Keratinocyte (primary cell): ENCODE data around the gene NTNG1. TPM values are rescaled to one million over a fixed set of nuclear protein-coding genes. Genes with fewer than 3 reads are reported as not detected.
"Not testable (repeated sequence)": the region's sequence is repeated elsewhere in the genome, so short reads cannot be mapped to it uniquely, and the experiment has no call there.

ENCODE experiments used
- DNase-seq: peaks from one replicate; pipeline ENCODE4 v3.0.0-alpha.2; 2011; ENCODE audit warnings: low read depth, missing footprints, low spot score
- FAIRE-seq: peaks from 2 replicates; lab custom pipeline; 2011; peaks lifted over from hg19 to GRCh38; lab: Jason Lieb, UNC
- H2AFZ ChIP-seq: 2 replicates; pipeline ENCODE4 v1.6.0; 2012; ENCODE audit warnings: low read length, control low read depth, inconsistent platforms; ENCODE audit not compliant: control insufficient read depth
- H3K27ac ChIP-seq: 2 replicates; pipeline ENCODE4 v1.5.1; 2011; ENCODE audit warnings: low read length; ENCODE audit not compliant: control insufficient read depth, insufficient read depth
- H3K27me3 ChIP-seq: 3 replicates; pipeline ENCODE4 v1.6.0; 2011; ENCODE audit warnings: low read length; ENCODE audit not compliant: control insufficient read depth, insufficient read depth; ENCODE audit errors: extremely low read depth
- H3K36me3 ChIP-seq, 2 experiments: 2 replicates in 1 of 2; 3 replicates in 1 of 2; pipeline ENCODE4 v1.5.1; 2011; ENCODE audit warnings: low read length in 2 of 2, mild to moderate bottlenecking in 1 of 2; ENCODE audit not compliant: control insufficient read depth in 2 of 2, insufficient read depth in 2 of 2; ENCODE audit errors: extremely low read depth in 1 of 2
- H3K4me1 ChIP-seq: 3 replicates; pipeline ENCODE4 v1.5.1; 2011; ENCODE audit warnings: low read length; ENCODE audit not compliant: control insufficient read depth, insufficient read depth; ENCODE audit errors: extremely low read depth
- H3K4me2 ChIP-seq: 3 replicates; pipeline ENCODE4 v1.6.0; 2011; ENCODE audit warnings: low read depth, low read length; ENCODE audit not compliant: control insufficient read depth, insufficient read depth; ENCODE audit errors: extremely low read depth
- H3K4me3 ChIP-seq, 3 experiments: fragments of 200-600 bp in 1 of 3; sonication (generic) in 1 of 3; 2 replicates in 2 of 3; 3 replicates in 1 of 3; pipeline ENCODE4 v1.5.1; 2011 to 2016; ENCODE audit warnings: low read length in 3 of 3, mild to moderate bottlenecking in 3 of 3, control low read depth in 2 of 3, inconsistent platforms in 1 of 3, low read depth in 1 of 3, mixed read lengths in 1 of 3, mixed run types in 1 of 3, moderate library complexity in 1 of 3; ENCODE audit not compliant: control insufficient read depth in 2 of 3, insufficient read depth in 2 of 3; ENCODE audit errors: extremely low read depth in 1 of 3
- H3K79me2 ChIP-seq: 2 replicates; pipeline ENCODE4 v1.6.0; 2012; ENCODE audit warnings: low read length; ENCODE audit not compliant: control insufficient read depth, insufficient read depth
- H3K9ac ChIP-seq: 3 replicates; pipeline ENCODE4 v1.6.0; 2011; ENCODE audit warnings: low read length; ENCODE audit not compliant: control insufficient read depth, insufficient read depth; ENCODE audit errors: extremely low read depth
- H3K9me1 ChIP-seq: 3 replicates; pipeline ENCODE4 v1.6.0; 2011; ENCODE audit warnings: low read length; ENCODE audit not compliant: control insufficient read depth, insufficient read depth; ENCODE audit errors: extremely low read depth
- H3K9me3 ChIP-seq: 2 replicates; pipeline ENCODE4 v1.5.1; 2012; ENCODE audit warnings: low read depth, low read length; ENCODE audit not compliant: control insufficient read depth
- H4K20me1 ChIP-seq: 3 replicates; pipeline ENCODE4 v1.6.0; 2011; ENCODE audit warnings: low read length; ENCODE audit not compliant: control insufficient read depth, insufficient read depth; ENCODE audit errors: extremely low read depth
- CTCF ChIP-seq, 3 experiments: IDR thresholded peaks in 1 of 3; conservative IDR thresholded peaks in 1 of 3; optimal IDR thresholded peaks in 1 of 3; 2 replicates in 2 of 3; 3 replicates in 1 of 3; pipeline versions ENCODE3 to v1.5.1; 2011; ENCODE audit warnings: low read length in 3 of 3, mild to moderate bottlenecking in 3 of 3, moderate library complexity in 2 of 3, control low read depth in 1 of 3, inconsistent platforms in 1 of 3; ENCODE audit not compliant: insufficient read depth in 2 of 3; ENCODE audit errors: extremely low read depth in 1 of 3
- EZH2 ChIP-seq: IDR thresholded peaks from one replicate; pipeline ENCODE4 v1.6.1; 2012; ENCODE audit warnings: inconsistent platforms, mild to moderate bottlenecking, low read length, moderate library complexity
- dilution Hi-C: fragments of 300-500 bp; cut with MboI; formaldehyde crosslinking; loops from one replicate; pipeline ENCODE4 v1.7.0; 2020; ENCODE audit warnings: low sequenced_read_pairs; ENCODE audit not compliant: extremely low pct_ligation_motif_present
- polyA plus RNA-seq, 5 experiments: library from polyadenylated mRNA; depleted of rRNA in 3 of 5; stranded (reverse) in 3 of 5; stranded (forward) in 1 of 5; unstranded in 1 of 5; fragments of >200 nt; gene quantifications; 1 replicate in 1 of 5; 2 replicates in 3 of 5; 3 replicates in 1 of 5; pipeline versions ENCODE4 v1.2.1 to v1.2.3, GENCODE V29; 2011 to 2012; ENCODE audit warnings: missing spikeins in 2 of 5, low read depth in 1 of 5, low replicate concordance in 1 of 5

The NTNG1 gene
- polyA plus RNA-seq, 1 donor (not counting 4 experiments of a cell fraction or from before 2014, with no cell fraction given): 8.1 TPM

- Histone ChIP-seq H3K36me3 (no peaks in the 10 kb centered on the region), H3K4me2 (no peak overlapping the region), H2AFZ (no peak overlapping the region), H3K4me1 (no peaks in the 10 kb centered on the region), H4K20me1 (no peaks in the 10 kb centered on the region), H3K27ac (no peak overlapping the region), H3K79me2 (peaks cover 4% of the 10 kb centered on the region), H3K4me3 (no peak overlapping the region), H3K9me1 (no peaks in the 10 kb centered on the region), H3K27me3 (no peaks in the 10 kb centered on the region), H3K9ac (no peak overlapping the region), H3K9me3 (peaks cover 8% of the 10 kb centered on the region)
- DNase-seq (no peak), FAIRE-seq (no peak)
- no peak for TF ChIP-seq EZH2
- no peak for TF ChIP-seq CTCF (optimal IDR thresholded peaks at IDR 0.05 in 1 of 3, IDR thresholded peaks at IDR 0.05 in 1 of 3, conservative IDR thresholded peaks at IDR 0.05 in 1 of 3; ENCODE audit: extremely low read depth in 1 of 3, insufficient read depth in 2 of 3, low read length in 3 of 3)
- dilution Hi-C loops: no loop called here
Measured at GRCh38 chr1:107162745-107163144, 21.9 kb downstream of the NTNG1 start.

GRCh38 chr1:107164901-107165300 lies 24.1 kb downstream of the NTNG1 start:
- H3K27ac ChIP-seq, H3K79me2 ChIP-seq, H3K27me3 ChIP-seq, H2AFZ ChIP-seq, H3K9me1 ChIP-seq, DNase-seq, H3K9ac ChIP-seq, H4K20me1 ChIP-seq, H3K36me3 ChIP-seq, H3K4me1 ChIP-seq, dilution Hi-C loops, H3K4me2 ChIP-seq, H3K4me3 ChIP-seq, FAIRE-seq, H3K9me3 ChIP-seq: not testable (repeated sequence)

GRCh38 chr1:107169615-107170014 lies 28.8 kb downstream of the NTNG1 start:
- no peaks in the 10 kb centered on the region for H3K27me3 ChIP-seq
- no peak for TF ChIP-seq EZH2
- TF ChIP-seq CTCF (optimal IDR thresholded peaks at IDR 0.05 in 1 of 3, IDR thresholded peaks at IDR 0.05 in 1 of 3, conservative IDR thresholded peaks at IDR 0.05 in 1 of 3; ENCODE audit: extremely low read depth in 1 of 3, insufficient read depth in 2 of 3, low read length in 3 of 3): no peak
- no peaks in the 10 kb centered on the region for H3K36me3 ChIP-seq
- peaks cover 3% of the 10 kb centered on the region for H3K9me3 ChIP-seq
- H3K27ac ChIP-seq: no peak overlapping the region
- DNase-seq (no peak), FAIRE-seq (no peak)
- no peaks in the 10 kb centered on the region for H3K4me1 ChIP-seq
- H3K4me2 ChIP-seq: no peak overlapping the region
- H3K9me1 ChIP-seq: no peaks in the 10 kb centered on the region
- H3K79me2 ChIP-seq: peaks cover 2% of the 10 kb centered on the region
- dilution Hi-C loops: no loop called here
- no peak overlapping the region for H3K4me3 ChIP-seq
- no peak overlapping the region for H2AFZ ChIP-seq
- H3K9ac ChIP-seq: no peak overlapping the region
- no peaks in the 10 kb centered on the region for H4K20me1 ChIP-seq
